ENCODE data around the gene ZIC1.

The ZIC1 gene

DNA sequence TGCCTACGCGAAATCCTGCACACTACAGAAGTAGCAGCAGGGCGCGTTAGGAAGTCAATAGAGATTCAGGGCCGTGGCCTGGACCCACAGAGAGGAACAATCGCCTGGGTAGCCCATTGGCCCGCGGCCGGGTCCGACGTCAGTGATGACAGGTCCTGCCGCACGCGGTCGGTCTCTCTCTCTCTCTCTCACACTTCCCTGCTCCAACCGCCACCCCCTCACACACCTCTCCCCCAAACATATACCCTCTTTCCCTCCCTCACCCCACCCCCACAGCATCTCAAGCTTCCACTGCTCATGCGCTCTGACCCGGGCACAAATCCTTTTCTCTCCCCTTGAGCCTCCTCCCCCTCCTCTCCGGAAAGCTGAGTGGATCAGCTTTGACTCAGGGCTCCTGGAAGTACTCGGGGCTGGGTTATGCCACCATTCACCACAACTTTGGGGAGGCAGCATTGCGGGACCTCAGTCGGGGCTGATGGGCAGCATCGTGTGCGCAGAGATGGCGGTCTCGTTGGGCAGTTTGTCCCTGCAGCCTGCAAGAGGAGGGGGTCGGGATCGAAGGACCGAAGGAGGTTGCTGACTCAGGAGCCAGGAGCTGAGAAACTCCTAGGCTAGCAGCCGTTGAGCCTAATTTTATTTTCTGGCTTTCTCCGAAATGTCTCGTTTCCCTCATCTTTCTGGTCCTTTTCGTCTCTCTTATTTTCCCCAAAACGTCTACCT, 11.8 kb upstream of the ZIC1 start:
- DNase-seq = no peak

DNA sequence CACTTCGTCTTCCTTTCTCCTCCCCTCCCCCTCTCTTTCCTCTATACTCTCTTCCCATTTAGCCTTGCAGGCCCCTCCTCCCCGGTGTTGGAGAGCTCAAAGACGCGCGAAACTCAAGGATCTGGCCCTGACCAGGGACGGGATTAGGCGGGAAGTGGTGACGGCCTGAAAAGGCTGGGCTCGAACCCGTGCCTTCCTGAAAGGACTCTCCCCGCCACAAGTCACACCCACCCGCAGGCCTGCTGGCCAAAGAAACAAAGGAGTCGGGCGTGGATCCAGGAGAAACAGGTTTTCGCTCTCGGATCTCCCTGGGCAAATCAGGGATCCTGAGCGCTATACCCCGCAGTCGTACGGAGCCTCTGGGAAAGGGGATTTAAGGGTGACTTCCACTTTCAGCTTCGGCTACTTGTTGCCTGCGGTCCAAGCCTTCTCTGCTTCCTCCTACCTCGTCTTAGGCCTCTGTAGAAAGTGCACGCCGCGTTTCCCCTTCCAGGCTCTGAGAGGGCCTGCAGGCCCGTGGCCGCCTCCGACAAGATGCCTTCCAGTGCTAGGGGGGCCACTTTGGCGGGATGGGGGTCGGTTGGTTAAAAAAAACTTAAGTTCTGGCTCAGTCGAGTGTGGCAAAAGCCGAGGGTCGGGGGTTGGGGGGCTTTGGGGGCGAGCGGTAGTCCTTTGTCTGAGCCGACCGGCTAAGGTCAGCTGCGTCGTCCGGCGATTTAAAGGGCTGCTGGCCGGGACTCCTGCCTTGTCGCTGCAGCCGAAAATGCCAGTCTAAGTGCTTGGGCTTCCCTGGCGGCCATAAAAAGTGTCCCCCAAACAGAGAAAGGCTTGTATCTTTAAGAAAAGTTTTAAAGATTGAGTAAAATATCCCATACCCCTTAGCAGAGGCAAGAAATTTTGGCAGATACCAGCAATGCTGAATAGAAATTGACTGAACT, 11.0 kb upstream of the ZIC1 start:
- DNase-seq = no peak

DNA sequence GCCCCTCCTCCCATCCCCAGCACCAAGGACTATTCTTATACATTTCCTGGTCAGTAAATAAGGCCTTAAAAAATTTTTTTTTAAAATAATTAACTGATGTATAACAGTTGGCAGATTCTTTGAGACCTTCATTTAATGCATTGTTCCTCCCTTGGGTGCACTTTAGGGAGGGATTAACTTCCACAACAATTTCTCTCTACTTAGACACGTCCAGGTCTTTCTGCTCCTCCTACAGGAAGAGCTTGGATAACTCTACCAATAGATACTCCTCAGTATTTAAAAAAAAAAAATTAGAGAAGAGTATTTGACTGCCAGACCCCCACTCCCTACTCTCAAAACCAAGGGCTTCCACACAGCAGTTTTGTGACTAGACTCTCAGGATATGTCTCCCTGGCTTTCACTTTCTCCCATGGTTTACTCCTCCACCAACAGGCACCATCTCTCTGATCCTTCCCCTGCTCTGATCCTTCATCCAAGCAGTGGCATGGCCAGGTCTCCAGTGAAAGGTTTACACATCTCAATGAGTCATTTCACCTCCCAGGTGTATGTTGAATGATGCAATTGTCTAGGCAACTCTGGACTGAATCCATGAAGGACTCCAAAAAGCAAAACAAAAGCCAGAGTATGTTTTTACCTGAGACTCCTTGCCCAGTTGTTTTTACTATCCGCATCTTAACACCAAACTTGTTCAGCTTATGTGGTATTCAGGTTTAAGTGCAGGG, 10.2 kb upstream of the ZIC1 start:
- no peak for DNase-seq

DNA sequence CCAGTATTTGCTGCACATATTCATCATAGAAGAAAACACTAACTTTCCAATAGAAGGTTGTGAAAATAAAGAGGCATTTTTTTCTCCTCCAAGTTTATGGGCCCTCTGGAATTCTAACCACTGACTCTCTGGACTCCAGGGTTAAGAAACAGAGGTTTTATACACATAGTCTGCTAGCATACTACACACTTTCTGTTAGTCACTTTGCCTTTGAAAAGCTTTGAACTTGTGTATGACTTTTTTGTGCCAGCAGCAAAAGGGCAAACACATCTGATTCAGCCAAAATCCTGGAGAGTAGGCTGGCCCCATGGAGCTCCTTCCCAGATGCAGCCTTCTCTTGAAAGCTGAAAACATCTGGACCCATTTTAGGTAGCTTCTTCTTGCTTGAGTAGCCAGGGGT, 9.1 kb upstream of the ZIC1 start:
- DNase-seq = no peak

DNA sequence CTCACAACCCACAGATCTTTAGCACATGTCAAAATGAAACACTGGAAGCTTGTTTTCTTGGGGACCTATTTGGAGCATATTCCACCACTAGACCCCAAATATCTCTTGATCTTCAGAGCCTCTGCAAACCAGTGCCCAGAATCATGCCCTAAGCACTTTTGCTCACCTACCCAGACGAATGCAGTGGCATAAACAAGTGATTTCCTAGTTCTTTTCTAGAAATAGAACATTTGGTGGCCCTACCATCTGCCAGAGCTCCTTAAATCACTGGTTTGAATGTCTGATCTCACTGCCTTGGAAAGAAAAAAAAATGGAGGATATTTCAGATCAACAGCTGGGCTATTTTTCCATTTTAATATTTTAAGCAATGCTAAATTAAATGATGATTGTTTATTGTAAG, 8.2 kb upstream of the ZIC1 start:
- DNase-seq = no peak

DNA sequence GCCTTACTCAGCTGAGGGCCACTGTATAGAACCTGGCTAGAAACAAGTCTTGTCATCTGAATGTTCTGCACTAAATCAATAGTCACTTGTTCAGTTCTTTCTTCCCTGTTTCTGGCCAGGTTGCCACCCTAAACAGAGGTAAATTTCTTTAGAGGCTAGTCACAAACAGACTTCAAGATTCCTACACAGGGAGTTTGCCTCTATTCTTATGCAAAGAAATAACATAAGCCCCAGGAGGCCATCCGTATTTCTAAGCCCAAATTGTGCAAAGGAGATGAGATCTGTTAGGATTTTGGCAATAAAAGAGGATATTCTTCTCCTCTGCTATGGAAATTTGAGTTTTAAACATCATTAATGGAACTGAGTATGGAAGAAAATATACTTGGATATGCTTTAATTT, 7.7 kb upstream of the ZIC1 start:
- DNase-seq = no peak

DNA sequence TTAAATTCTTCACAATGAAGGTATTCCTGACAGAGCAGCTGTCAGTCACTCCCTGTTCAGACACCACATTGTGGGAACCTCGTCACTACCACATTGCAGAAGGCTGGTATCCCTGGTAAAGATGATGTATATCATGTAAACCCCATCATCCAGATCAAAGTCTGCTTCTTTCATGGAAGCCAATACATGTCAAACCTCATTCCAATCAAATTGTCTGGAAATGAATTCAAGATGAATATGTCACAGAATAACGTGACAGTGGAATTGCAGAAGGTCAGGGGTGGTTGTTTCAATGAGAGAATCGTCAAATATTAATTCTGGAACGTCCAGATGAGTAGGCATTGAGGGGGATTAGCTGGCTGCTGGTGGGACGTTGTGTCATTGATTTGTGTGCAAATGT, 7.0 kb upstream of the ZIC1 start:
- DNase-seq = no peak

DNA sequence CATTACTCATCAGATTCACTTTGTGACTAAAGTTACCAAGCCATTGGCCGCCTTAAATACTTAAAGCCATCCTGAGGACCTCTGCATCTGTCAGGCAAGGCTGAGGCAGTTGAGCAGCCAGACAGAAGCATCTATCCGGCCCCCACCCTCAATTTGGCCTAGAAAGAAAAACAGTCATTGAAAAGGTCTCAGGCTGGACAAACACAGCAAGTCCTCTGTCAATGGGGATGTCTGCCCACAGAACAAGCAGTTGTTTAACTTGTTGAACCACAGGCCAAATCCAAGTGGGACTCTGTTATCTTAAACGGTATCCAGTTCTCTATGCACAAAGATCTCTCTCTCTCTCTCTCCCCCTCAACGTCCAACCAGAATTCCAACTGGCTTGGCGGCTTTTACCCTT, 5.7 kb upstream of the ZIC1 start:
- no peak for DNase-seq

DNA sequence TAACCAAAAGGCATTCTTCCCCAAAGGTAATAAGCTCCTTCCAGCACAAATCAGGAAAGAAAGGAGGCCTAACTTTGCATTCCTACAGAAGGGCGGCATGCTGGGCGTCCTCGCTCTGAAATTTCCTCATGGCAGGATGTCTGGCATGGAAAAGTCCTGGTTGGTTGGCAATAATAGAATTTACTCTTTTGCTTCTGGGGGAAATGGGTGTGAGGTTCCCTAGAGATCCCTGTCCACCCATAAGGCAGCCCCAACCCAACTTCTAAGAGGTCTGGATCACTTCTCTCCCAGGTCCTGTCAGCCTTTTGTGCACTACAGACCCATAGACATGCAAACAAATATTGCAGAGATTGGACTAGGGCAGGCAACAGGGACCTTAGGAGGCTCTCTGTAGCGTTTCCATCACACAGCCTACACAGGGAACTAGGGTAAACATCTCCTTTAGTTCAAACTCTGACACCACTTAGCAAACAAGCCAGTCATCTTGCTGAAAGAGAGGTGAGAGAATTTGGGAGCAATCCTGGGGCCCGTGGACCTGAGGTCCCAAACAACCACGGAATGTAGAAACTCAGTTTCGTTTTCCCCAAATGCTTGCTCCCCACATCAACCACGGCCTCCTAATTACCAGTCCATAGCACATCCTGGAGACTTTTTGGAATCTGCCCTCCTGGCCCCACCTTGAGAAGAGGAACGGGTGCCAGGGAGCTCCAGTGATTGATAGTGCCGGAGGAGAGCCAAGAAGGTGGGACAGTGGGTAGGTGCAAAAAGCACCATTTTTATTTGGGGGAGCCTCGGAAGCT, 5.0 kb upstream of the ZIC1 start:
- no peak for DNase-seq

DNA sequence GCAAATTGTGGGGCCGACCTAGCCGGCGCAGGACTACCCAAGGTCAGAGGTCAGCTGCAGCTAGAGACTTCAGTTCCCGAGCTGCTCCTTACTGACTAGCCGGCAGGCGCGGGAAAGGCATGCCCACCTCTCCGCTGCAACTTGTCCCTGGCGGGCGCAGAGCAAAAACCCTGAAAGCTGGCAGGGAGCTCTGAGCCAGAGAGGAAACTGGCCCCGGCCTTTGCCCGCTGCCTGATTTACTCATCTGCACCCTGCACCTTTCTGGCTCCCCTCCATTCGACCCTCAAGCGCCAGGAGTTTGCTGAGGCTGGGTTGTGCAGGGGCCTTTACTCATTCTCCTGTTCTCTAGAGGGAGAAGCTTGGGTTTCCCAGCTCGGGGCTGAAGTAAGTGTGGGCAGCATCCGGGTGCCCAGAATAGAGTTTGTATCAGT, 4.3 kb upstream of the ZIC1 start:
- DNase-seq = no peak

DNA sequence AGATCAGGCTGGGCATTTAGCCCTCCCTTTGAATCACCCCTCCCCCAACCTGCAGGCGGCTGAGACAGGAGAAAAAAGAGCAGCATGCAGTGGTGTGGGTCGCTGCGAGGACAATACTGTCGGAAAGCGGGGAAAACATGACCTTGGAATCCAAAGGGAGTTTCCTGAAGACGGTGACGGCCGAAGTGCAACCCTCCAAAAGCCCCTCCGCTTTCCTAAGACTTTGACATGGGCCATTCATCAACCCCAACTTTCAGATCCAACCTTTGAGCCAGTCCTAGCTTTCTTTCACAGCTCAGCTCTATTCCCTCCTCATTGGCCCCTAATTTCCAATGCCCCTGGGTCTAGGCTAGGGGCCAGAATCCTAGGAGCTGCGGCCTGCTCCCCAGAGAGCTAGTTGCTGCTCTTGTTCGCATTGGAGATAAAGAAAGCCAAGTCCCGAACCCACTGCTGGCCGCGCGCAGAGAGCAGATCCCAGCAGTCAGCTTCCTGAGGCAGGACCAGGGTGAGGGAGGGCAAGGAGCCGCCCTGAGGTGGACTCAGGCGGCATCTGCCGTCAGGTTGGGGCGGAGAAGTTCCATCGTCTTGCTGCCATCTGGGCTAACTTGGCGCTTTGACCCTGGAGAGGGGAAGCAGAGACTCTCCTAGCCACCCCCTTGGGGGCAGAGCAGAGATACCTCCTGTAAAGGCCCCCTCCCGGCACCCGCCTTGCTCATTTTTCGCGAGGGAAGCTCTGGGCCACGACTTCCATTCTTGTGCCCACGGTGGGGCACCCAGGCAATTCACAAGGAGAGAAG, 3.7 kb upstream of the ZIC1 start:
- no peak for DNase-seq

DNA sequence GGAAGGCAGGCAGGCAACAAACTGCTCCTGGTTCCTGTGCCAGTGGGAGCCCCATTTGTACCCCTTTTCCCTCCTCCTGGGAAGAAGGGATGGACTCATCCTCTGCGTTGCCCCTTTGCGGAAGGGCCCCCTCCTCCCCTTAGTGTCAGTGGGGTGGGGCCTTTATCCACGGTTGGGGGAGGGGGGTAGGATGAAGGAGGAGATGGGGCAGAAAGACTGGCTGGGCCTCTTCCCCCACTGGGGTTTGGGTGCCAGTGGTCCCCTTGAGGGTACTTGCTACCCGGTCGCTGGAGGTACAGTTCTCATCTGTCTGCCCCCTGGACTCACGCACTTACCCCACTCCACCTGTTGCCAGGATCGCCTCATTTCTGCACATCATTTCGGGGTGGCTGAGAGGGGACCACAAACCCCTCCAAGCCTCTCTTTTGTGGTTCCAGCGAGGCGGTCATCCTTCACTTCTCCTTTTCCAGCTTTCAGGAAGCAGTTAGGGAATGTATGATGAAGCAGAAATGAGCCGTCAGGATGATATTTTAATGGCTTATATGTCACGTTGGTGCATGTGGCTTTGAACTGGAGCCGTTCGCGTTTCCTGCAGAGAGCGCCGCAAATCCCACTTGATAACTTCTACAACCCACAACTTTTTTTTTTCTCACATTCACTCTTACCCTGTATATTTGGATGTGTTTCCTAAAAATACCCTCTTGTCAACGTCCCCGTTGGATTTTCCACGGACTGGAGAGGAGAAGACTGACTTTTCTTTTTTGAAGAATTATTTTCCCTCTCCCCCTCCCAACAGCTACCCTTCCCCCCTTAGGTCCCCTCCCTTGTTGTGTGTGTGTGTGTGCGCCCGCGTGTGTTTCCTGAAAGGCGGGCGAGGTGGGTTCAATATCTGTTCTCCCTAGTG, 2.9 kb upstream of the ZIC1 start, which contains the start of gene ZIC4:
Gene ZIC4 (minus strand): TSS at position 516 of the 904 bp plus-strand sequence. CDS start 3,746 bp downstream, outside the sequence.
- no peak for DNase-seq

DNA sequence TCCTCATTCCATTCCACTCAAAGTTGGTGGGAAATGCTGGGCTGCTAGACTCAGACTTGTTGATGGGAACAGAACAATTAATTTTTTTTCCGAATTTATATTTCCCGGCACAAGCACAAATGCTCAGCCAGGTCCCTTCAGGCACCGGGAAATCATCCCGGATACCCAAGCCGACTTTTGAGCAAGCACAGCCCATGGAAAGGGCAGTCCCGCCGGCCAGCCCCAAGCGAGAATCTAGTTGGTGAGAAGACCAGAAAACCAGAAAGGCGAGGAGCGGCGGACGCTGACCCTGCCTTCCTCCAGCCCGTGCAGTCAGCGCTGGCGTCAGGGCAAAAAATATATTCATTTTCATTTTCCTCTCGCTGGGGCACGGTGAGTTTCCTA, 2.1 kb upstream of the ZIC1 start:
- no peak for DNase-seq

DNA sequence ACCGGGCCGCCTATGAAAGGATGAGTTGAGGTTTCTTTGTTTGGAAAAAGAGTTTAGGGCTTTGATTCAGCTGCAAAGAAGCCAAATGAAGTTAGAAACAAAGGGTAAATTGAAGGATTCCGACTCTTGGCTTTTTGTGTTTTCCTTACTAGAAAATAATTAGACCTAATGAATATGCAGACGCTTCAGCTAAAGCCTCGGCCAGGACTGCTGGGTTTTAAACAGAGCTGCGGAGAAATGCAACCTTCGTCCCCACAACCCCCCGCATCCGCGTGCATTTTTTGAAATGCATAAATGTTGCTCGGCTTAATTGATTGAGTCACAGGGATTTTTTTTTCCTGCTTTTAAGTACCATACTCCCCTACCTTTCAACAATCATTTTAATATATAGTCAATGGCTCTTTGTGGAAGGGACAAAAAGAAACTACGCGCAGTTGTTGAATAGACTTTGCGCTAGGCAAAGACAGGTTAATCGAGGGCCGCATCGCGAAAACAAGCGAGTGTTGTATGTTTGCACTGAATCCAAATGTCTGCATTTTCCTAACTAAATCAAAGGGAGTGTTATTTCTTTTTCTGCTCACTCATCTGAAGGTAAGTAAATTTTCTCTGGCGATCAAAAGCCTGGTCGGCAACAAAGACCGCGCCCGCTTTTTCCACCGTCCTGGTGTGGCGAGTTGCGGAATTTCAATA, 1.5 kb upstream of the ZIC1 start:
- no peak for DNase-seq

DNA sequence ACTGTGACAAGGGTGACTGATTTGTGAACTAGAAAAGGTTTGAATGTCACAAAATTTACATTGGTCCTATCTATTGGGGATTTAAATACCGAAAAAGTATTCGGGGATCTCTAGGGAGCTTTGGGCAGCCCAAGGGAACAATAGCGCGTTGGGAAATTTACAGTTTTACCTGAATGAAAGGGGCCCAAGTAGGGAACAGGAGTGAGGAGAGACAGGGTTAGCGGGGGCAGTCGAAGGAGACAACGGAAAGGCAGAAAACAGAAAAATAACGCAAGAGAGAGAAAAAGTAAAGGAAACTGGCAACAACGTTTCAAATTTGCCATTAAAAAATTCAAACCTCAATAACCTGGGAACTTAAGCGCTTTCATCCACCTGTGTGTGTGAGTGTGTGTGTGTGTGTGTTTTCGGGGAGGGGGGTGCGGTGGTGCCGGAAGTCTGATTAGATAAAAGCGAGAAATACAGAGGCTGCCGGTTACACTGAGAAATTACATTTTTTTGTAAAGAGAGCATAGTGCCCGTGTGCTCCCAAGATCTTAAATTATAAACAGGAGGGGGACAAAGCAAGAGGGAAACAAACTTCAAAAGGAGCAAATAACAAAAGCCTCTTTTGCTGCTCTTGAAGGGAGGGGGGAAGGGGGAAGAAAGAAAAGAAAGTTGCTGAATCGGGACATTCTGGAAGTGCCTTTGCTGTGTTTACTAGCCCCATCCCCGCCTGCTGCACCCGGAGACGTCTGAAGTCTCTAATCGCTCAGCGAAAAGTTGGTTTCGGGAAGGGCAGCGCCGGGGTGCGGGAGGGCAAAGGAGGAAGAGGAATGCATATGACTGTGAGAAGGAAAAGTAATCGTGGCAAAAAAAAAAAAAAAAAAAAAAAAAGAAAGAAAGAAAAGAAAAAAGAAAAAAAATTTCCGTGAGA, 721 bp upstream of the ZIC1 start:
- no peak for DNase-seq

DNA sequence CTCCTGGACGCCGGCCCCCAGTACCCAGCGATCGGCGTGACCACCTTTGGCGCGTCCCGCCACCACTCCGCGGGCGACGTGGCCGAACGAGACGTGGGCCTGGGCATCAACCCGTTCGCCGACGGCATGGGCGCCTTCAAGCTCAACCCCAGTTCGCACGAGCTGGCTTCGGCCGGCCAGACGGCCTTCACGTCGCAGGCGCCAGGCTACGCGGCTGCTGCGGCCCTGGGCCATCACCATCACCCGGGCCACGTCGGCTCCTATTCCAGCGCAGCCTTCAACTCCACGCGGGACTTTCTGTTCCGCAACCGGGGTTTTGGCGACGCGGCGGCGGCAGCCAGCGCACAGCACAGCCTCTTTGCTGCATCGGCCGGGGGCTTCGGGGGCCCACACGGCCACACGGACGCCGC, 956 bp downstream of the ZIC1 start:
- DNase-seq = no peak

DNA sequence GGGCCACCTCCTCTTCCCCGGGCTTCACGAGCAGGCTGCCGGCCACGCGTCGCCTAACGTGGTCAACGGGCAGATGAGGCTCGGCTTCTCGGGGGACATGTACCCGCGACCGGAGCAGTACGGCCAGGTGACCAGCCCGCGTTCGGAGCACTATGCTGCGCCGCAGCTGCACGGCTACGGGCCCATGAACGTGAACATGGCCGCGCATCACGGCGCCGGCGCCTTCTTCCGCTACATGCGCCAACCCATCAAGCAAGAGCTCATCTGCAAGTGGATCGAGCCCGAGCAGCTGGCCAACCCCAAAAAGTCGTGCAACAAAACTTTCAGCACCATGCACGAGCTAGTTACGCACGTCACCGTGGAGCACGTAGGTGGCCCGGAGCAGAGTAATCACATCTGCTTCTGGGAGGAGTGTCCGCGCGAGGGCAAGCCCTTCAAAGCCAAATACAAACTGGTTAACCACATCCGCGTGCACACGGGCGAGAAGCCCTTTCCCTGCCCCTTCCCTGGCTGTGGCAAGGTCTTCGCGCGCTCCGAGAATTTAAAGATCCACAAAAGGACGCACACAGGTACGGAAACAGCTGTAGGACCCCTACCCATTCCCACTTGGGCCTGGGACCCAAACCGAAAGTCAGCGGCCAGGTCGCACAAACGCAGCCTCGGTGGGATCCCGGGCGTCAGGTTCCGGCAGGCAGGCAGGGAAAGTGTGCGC, 1.5 kb downstream of the ZIC1 start:
- DNase-seq = no peak

DNA sequence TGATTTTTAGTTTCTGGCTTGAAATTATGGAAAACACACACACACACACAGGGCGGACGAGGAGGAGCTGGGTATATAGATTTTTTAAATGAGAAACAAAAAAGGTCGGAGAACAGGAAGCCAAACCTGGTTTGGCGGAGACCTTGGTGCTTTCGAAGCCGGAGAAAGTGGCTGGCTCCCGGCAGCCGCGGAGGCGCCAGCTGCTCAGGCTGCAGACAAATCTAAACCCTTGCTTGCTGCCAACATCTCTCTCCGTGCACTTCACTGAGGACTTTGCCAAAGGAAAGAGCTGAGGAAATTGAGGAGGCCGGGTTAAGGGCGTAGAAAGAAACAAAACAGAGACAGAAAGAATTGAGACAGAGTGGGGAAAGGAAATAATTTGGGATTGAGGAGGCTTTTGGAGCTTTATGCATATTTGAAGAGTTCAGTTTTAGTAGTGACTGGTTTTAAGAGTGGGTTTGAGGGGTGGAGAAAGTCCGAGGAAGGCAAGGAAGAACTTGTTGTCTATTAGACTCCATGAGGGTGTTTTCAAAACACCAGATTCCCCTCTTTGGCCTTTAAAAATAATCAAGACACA, 2.2 kb downstream of the ZIC1 start:
- DNase-seq = no peak

All from stimulated activated CD4-positive, alpha-beta T cell treated with anti-CD3 and anti-CD28 coated beads, Interleukin-2, amount 100 ng/mL, for 24 hours (primary cell).